ENCODE measurements around the gene ABCA13. TPM values are rescaled to one million over a fixed set of nuclear protein-coding genes. Genes with fewer than 3 reads are reported as not detected.
"Not testable (repeated sequence)": the region's sequence is repeated elsewhere in the genome, so short reads cannot be mapped to it uniquely, and the experiment has no call there.

Gene ABCA13
- not detected for total RNA-seq

DNA sequence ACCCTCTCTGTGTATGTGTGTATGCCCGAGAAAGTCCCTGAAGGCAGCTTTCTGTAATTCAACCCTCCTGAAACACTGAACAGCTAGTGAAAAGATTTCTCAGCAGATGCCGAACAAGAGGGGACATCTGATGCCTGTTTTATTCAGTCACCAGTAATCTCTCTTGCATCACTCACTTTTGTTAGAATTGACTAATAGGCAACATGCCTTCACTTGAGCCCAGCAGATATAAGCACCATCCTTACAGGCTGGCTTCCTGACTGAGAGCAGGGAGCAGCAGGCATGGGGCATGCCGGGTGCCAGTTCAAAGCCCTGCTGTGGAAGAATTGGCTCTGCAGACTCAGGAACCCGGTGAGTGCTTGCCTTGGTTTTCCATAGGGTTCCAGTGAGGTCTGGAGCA, at the start of gene ABCA13:
Gene ABCA13 (plus strand): TSS at position 257 of the 400 bp plus-strand sequence. CDS start 26 bp downstream, at position 283.
- H3K4me1 Mint-ChIP-seq: no peaks in the 10 kb centered on the region
- ATAC-seq (replicated peaks): no peak
- H3K9me3 Mint-ChIP-seq: no peaks in the 10 kb centered on the region
- H3K27ac Mint-ChIP-seq: no peak within 1 kb of the TSS
- H3K27me3 Mint-ChIP-seq: peaks cover 19% of the 10 kb centered on the region
- H3K4me3 Mint-ChIP-seq: no peak within 1 kb of the TSS
- no peaks in the 10 kb centered on the region for H3K36me3 Mint-ChIP-seq (ENCODE audit: low read depth)

DNA sequence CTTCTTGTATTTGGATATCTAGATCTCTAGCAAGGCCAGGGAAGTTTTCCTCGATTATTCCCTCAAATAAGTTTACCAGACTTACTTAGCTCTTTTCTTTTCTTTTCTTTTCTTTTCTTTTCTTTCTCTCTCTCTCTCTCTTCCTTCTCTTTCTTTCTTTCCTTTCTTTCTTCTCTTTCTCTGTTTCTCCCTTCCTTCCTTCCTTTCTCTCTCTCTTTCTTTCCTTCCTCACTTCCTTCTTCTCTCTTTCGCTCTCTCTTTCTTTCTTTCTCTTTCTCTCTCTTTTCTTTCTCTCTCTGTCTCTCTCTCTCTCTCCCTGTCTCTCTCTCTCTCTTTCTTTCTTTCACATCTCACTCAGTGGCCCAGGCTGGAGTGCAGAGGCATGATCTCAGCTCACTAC, 45.2 kb upstream of the ABCA13 start:
- no peaks in the 10 kb centered on the region for H3K36me3 Mint-ChIP-seq (ENCODE audit: low read depth)
- H3K27ac Mint-ChIP-seq: no peak overlapping the region
- peaks cover 3% of the 10 kb centered on the region for H3K4me1 Mint-ChIP-seq
- no peak overlapping the region for H3K4me3 Mint-ChIP-seq
- ATAC-seq (replicated peaks): no peak
- H3K9me3 Mint-ChIP-seq: no peaks in the 10 kb centered on the region
- peaks cover 23% of the 10 kb centered on the region for H3K27me3 Mint-ChIP-seq

DNA sequence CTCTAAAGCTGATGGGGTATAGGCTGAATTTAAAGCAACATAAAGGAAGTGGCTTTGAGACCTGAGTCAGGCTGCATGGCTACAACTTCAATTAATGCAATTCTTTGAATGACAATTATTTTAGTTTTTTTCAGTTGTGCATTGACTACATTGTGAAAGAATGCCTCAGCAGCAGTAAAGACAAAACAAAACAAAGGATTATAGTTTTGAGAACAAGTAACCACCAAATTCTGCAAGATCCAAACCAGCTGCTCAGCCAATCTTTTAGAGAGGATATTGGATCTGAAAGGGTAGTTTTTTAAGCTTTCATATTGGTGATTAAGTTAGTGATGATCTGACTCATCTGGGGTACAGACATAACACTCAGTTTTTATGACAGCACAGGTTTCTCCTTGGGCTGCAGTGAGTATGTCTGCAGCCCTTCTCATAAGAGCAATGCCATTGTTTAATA, 40.6 kb upstream of the ABCA13 start:
- ATAC-seq (replicated peaks): peak; percentile 92
- Mint-ChIP-seq H3K27me3 (peaks cover 15% of the 10 kb centered on the region), H3K4me1 (peaks cover 4% of the 10 kb centered on the region), H3K36me3 (ENCODE audit: low read depth) (no peaks in the 10 kb centered on the region), H3K27ac (no peak overlapping the region), H3K9me3 (no peaks in the 10 kb centered on the region), H3K4me3 (no peak overlapping the region)

DNA sequence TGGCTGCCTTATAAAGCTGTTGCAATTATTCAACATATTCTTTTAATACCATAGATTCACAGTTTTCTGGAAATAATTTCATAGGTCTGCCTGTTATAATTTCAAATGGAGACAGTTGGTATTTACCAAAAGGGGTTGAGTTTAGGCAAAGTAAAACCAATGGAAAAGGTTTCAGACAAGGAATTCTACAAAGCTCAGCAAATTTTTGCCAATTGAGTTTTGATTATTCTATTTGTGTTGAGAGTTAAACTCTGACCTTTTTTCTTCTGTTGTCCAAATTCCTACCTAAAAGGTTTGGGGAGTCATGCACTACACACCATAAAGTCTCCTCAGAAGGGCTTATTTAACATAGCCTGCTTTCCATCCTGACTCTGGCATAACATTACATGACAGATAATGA, 38.5 kb upstream of the ABCA13 start:
- H3K36me3 Mint-ChIP-seq (ENCODE audit: low read depth): no peaks in the 10 kb centered on the region
- no peaks in the 10 kb centered on the region for H3K9me3 Mint-ChIP-seq
- H3K27me3 Mint-ChIP-seq: peaks cover 11% of the 10 kb centered on the region
- H3K4me1 Mint-ChIP-seq: peaks cover 4% of the 10 kb centered on the region
- no peak for ATAC-seq (replicated peaks)
- H3K27ac Mint-ChIP-seq: no peak overlapping the region
- H3K4me3 Mint-ChIP-seq: no peak overlapping the region

DNA sequence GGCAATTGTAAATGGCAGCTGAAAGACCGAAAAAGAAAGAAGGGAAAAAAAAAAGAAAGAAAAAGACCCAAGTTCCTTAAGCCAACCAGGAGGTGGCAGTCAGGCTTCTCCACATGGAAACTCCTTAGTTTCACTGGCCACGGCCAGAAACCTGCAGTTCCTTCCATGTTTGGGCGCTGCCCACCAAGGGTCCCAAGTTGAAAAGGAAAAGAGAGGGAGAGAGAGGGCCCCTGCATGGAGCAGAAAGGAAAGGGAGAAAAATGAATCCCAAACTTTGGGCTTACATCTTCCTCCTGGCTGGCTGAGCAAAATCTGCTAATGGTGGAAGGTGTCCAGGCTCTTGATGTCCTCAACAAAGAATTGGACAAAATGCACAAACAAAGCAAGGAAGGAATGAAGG, 31.8 kb upstream of the ABCA13 start:
- H3K9me3 Mint-ChIP-seq: no peaks in the 10 kb centered on the region
- no peak overlapping the region for H3K4me3 Mint-ChIP-seq
- no peak overlapping the region for H3K27ac Mint-ChIP-seq
- H3K36me3 Mint-ChIP-seq (ENCODE audit: low read depth): no peaks in the 10 kb centered on the region
- ATAC-seq (replicated peaks): no peak
- H3K4me1 Mint-ChIP-seq: no peaks in the 10 kb centered on the region
- peaks cover 11% of the 10 kb centered on the region for H3K27me3 Mint-ChIP-seq

- Mint-ChIP-seq H3K4me1 (no peaks in the 10 kb centered on the region), H3K4me3 (no peak overlapping the region), H3K9me3 (no peaks in the 10 kb centered on the region), H3K27ac (no peak overlapping the region), H3K27me3 (peaks cover 11% of the 10 kb centered on the region), H3K36me3 (ENCODE audit: low read depth) (no peaks in the 10 kb centered on the region)
- ATAC-seq (replicated peaks): no peak
Observed at GRCh38 chr7:48140001-48140681, 31.1 kb upstream of the ABCA13 start.

GRCh38 chr7:48141521-48141920, 29.7 kb upstream of the ABCA13 start:
- Mint-ChIP-seq H3K4me1 (no peaks in the 10 kb centered on the region), H3K36me3 (ENCODE audit: low read depth) (no peaks in the 10 kb centered on the region), H3K27me3 (peaks cover 14% of the 10 kb centered on the region), H3K27ac (no peak overlapping the region), H3K9me3 (no peaks in the 10 kb centered on the region), H3K4me3 (no peak overlapping the region)
- ATAC-seq (replicated peaks): no peak

GRCh38 chr7:48144291-48144768, 26.9 kb upstream of the ABCA13 start:
- no peaks in the 10 kb centered on the region for H3K9me3 Mint-ChIP-seq
- no peaks in the 10 kb centered on the region for H3K4me1 Mint-ChIP-seq
- H3K27me3 Mint-ChIP-seq: peaks cover 18% of the 10 kb centered on the region
- no peak for ATAC-seq (replicated peaks)
- no peaks in the 10 kb centered on the region for H3K36me3 Mint-ChIP-seq (ENCODE audit: low read depth)
- no peak overlapping the region for H3K27ac Mint-ChIP-seq
- no peak overlapping the region for H3K4me3 Mint-ChIP-seq

GRCh38 chr7:48147078-48147591, 24.1 kb upstream of the ABCA13 start:
- no peak for ATAC-seq (replicated peaks)
- peaks cover 18% of the 10 kb centered on the region for H3K27me3 Mint-ChIP-seq
- no peaks in the 10 kb centered on the region for H3K36me3 Mint-ChIP-seq (ENCODE audit: low read depth)
- H3K9me3 Mint-ChIP-seq: no peaks in the 10 kb centered on the region
- no peak overlapping the region for H3K4me3 Mint-ChIP-seq
- no peak overlapping the region for H3K27ac Mint-ChIP-seq
- no peaks in the 10 kb centered on the region for H3K4me1 Mint-ChIP-seq

DNA sequence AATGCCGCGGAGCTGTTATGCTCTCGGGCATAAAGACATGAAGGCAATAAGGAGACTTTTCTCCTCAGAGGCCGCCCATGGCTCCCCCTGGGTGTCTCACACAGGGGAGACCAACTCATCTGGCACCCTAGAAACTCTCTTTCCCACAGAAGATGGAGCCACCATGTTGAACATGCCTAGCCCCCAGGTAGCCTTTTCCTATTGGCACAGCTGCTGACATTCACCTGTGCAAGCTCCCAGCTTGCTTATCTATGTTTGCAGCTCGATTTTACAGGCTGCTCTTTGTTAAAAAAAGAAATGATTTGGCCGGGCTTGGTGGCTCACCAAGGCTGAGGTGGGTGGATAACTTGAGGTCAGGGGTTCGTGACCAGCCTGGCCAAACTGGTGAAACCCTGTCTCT, 23.6 kb upstream of the ABCA13 start:
- ATAC-seq (replicated peaks); H3K4me3 Mint-ChIP-seq; H3K9me3 Mint-ChIP-seq; H3K27ac Mint-ChIP-seq; H3K36me3 Mint-ChIP-seq (ENCODE audit: low read depth); H3K4me1 Mint-ChIP-seq: not testable (repeated sequence)
- H3K27me3 Mint-ChIP-seq: peaks cover 18% of the 10 kb centered on the region

- ATAC-seq (replicated peaks): no peak
- H3K36me3 Mint-ChIP-seq (ENCODE audit: low read depth): no peaks in the 10 kb centered on the region
- H3K4me3 Mint-ChIP-seq: no peak overlapping the region
- H3K9me3 Mint-ChIP-seq: no peaks in the 10 kb centered on the region
- no peak overlapping the region for H3K27ac Mint-ChIP-seq
- peaks cover 18% of the 10 kb centered on the region for H3K27me3 Mint-ChIP-seq
- H3K4me1 Mint-ChIP-seq: no peaks in the 10 kb centered on the region
Observed at GRCh38 chr7:48148311-48148710, 22.9 kb upstream of the ABCA13 start.

- Mint-ChIP-seq H3K27ac (no peak overlapping the region), H3K9me3 (no peaks in the 10 kb centered on the region), H3K4me1 (no peaks in the 10 kb centered on the region), H3K36me3 (ENCODE audit: low read depth) (no peaks in the 10 kb centered on the region), H3K27me3 (peaks cover 14% of the 10 kb centered on the region), H3K4me3 (no peak overlapping the region)
- no peak for ATAC-seq (replicated peaks)
Observed at GRCh38 chr7:48149058-48149457, 22.2 kb upstream of the ABCA13 start.

GRCh38 chr7:48150086-48150485, 21.2 kb upstream of the ABCA13 start:
- Mint-ChIP-seq H3K9me3 (no peaks in the 10 kb centered on the region), H3K36me3 (ENCODE audit: low read depth) (no peaks in the 10 kb centered on the region), H3K4me1 (no peaks in the 10 kb centered on the region), H3K27me3 (peaks cover 15% of the 10 kb centered on the region), H3K4me3 (no peak overlapping the region), H3K27ac (no peak overlapping the region)
- ATAC-seq (replicated peaks): no peak

DNA sequence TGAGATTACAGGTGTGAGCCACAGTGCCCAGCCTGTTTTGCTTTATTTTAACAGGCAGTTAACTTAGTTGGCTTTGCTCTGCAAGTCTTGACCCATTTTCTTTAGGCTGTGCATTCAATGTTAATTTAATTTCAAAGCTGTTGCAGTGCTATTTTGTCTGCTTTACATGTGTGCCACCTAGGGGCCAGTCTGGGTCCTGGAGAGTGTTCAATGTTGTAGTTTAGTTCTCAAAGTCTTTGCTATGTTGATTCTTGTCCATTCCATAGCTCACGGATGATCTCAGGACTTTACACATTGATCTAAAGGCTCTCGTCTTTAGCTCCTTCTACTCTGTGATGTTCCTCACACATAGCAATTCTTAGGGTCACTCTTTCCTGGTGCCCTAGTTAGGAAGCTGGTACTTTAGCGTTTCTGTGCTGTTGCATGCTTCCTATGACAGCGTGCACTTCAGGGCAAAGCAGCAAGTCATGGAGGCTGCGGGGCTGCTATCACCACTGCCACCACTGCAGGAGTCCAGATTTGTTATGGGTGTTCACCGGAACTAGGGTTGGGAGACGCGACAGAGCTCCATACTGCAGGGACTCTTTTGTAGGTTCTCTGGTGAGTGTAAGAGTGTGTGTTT, 16.4 kb upstream of the ABCA13 start:
- H3K36me3 Mint-ChIP-seq (ENCODE audit: low read depth): no peaks in the 10 kb centered on the region

DNA sequence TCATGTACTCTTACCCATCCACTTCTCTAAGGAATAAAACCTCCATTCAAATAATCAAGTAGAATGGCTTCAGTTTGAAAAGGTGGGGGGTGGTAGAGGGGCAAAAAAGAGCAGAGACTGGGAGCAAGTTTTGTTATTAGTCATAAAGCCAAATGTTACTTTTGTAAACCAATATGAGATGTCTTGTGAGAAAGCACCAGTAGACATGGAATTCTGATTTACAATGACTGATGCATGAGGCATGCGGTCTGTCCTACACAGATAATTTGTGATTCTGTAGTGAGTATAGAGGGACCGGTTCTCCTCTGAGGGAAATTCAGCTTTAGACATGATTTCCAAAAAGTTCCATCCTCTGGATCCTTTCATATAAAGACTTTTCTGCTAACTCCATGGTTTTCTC, 12.9 kb upstream of the ABCA13 start:
- no peaks in the 10 kb centered on the region for H3K36me3 Mint-ChIP-seq (ENCODE audit: low read depth)
- H3K9me3 Mint-ChIP-seq: no peaks in the 10 kb centered on the region
- H3K4me3 Mint-ChIP-seq: no peak overlapping the region
- no peak overlapping the region for H3K27ac Mint-ChIP-seq
- H3K4me1 Mint-ChIP-seq: no peaks in the 10 kb centered on the region
- no peak for ATAC-seq (replicated peaks)
- H3K27me3 Mint-ChIP-seq: peaks cover 19% of the 10 kb centered on the region

More for the DNA sequence above, 16.4 kb upstream of the ABCA13 start:
- ATAC-seq (replicated peaks): peak; percentile 53
- peaks cover 12% of the 10 kb centered on the region for H3K27me3 Mint-ChIP-seq
- H3K4me3 Mint-ChIP-seq: no peak overlapping the region
- no peaks in the 10 kb centered on the region for H3K4me1 Mint-ChIP-seq
- H3K9me3 Mint-ChIP-seq: no peaks in the 10 kb centered on the region
- no peak overlapping the region for H3K27ac Mint-ChIP-seq
